Measurements from ENCODE around the gene KCNG3.
A peak's percentile ranks its signal among the peaks of the same experiment; 100 is the strongest.

KCNG3 gene, protein sequence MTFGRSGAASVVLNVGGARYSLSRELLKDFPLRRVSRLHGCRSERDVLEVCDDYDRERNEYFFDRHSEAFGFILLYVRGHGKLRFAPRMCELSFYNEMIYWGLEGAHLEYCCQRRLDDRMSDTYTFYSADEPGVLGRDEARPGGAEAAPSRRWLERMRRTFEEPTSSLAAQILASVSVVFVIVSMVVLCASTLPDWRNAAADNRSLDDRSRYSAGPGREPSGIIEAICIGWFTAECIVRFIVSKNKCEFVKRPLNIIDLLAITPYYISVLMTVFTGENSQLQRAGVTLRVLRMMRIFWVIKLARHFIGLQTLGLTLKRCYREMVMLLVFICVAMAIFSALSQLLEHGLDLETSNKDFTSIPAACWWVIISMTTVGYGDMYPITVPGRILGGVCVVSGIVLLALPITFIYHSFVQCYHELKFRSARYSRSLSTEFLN

DNA sequence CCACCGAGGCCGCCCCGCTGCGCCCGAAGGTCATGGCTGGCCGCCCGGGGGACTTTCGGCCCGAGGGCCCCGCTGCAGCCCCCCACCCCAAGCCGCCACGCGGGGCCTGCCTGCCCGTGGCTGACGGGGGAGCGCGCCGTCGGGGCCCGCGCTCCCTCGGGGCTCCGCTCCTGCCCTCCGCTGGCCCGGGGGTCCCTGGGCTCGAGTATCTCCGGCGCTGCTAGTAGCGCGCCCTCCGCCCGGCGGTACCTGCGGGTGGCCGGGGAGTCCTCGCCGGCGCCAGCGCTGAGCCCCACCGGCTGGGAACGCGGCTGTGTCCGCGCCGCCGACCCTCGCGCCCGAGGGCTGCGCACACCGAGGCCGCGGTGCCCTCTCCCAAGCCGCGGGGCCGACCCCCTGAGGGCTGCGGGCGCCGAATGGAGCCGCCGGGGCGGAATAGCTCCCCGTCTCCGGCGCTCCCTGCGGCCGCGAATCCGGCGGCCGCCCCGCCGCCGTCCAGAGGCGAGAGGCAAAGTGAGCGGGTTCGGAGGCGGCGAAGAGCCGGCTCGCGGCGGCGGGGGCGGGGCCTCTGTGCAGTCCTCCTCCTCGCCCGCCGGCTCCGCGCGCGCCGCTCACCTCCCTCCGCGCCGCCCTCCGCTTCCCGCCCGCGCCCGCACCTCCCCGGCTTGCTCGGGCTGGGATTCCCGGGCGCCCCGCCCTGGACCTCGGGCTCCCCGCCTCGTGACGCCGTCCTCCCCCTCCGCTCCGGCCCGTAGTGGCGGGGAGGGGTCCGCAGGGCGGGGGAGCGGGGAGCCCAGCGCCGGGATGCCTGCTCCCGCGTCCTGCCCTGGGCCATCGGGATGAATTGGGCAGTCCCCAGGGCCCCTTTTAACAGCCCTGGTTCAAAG is at the start of gene KCNG3:
Gene KCNG3, minus strand, starts transcription at position 515 of the 887 bp plus-strand sequence. Its CDS starts 481 bp downstream, at position 34.
- DNase-seq = peak; percentile 41 to 60

- DNase-seq = no peak
These were observed 49.1 kb upstream of the KCNG3 start for GRCh38 chr2:42542871-42543270.

- no peak for DNase-seq
These were observed 43.7 kb upstream of the KCNG3 start for GRCh38 chr2:42537493-42537892.

DNA sequence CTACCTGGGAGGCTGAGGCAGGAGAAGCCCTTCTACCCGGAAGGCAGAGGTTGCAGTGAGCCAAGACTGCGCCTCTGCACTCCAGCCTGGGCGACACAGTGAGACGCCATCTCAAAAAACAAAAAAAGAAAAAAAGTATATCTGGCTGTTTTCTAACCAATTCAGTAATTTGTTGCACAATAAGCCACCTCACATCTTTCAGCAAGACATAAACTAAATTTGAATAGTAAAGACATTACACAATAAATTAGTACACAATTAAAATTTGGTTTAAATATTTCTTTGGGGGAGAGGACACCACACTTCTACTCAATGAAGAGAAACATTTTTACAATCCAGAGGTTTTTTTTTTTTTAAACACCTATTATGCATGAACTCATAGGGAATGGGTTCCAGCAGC is 38.6 kb upstream of the KCNG3 start:
- no peak for DNase-seq

DNA sequence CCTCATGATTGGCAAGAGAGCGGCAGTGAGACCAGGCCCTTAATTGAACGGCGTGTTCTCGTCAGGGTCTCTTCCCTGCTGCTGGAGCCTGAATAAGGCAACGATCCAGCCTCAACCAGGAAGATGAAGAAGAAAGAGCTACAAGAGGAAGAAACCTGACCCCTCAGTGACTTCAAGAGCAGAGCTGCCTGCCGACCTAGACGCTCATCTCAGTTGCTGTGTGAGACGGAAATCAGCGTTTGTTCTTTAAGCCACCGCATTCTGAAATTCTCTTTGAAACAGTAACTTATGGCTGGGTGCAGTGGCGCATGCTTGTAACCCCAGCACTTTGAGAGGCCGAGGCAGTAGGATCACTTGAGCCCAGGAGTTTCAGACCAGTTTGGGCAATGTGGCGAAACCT is 29.6 kb upstream of the KCNG3 start:
- DNase-seq = no peak

- DNase-seq = no peak
These were observed 28.3 kb upstream of the KCNG3 start for GRCh38 chr2:42522035-42522434.

GRCh38 chr2:42519624-42520023 is 25.8 kb upstream of the KCNG3 start:
- no peak for DNase-seq

- DNase-seq = no peak
These were observed 22.7 kb upstream of the KCNG3 start for GRCh38 chr2:42516418-42516901.

- peak in 1 of 2 donors; percentile 7 for DNase-seq
These were observed 19.6 kb upstream of the KCNG3 start for GRCh38 chr2:42513252-42513918.

DNA sequence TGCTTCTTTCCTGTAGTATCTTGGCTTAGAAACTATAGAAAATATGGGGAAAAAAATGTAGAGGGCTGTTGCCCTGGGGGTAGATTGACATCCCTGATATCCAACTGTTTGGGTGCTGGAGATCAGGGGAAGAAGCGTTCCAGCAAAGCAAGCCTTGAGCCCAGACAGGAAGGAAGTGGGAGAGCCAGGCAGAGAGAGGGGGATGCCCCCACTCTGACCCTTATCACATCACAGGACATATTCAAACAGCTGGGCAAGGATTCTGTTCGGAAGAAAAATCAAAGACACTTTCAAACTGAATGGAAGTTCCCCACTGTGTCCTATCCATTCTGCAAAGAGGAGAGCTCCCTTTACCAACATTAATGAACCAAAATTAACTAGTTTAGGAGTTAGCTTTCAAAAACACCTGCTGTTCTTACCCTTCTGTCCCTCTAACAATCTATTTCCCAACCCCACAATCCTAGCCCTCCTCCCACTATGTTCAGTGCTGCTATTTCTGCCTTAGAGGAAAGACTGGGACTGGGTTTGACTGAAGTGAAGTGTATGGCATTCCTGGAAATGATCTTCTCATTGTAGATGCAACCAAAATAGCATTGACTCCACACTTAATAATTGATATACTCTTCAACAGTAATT is 16.9 kb upstream of the KCNG3 start:
- no peak for DNase-seq

GRCh38 chr2:42510191-42510590 is 16.4 kb upstream of the KCNG3 start:
- DNase-seq = no peak

DNA sequence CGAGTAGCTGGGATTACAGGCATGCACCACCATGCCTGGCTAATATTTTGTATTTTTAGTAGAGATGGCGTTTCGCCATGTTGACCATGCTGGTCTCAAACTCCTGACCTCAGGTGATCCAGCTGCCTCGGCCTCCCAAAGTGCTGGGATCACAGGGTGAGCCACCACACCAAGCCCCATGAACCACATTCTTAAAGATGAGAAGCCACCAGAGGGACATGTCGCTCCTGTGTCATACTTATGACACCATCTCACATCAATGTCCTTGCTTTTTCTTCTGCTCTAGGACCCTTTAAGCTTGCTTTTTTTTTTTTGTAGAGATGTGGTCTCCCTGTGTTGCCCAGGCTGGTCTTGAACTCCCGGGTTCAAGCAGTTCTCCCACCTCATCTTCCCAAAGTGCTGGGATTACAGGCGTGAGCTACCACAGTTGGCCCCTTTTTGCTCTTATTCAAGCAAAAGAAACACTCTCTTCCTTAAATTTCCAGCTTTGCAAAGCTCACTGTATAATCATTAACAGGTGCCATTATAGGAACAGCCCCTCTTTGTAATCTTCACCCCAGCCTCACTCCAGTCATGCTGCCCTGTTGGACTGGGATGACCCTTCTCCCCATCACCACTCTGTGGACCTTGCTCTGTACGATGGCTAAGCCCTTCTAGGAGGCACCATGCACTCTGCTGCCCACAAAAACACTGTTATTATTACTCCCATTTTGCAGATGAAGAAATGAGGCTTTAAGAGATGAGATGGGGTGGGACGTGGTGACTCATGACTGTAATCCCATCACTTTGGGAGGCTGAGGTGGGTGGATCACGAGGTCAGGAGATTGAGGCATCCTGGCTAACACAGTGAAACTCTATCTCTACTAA is 10.8 kb upstream of the KCNG3 start:
- no peak for DNase-seq

DNA sequence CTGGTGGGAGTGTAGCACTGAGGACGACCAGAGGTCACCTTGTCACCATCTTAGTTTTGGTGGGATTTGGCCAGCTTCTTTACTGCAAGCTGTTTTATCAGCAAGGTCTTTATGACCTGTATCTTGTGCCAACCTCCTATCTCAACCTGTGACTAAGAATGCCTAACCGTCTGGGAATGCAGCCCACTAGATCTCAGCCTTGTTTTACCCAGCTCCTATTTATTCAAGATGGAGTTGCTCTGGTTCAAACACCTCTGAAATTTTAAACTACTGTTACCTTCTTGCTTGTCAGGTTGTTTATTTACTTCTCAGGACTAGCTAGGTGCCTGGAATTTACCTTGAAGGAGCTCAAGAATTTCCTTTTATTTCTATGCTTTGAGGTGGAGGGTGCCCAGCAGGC is 9.5 kb upstream of the KCNG3 start:
- DNase-seq = no peak

GRCh38 chr2:42498497-42498896 is 4.7 kb upstream of the KCNG3 start:
- DNase-seq = no peak

- no peak for DNase-seq
These were observed 1.8 kb upstream of the KCNG3 start for GRCh38 chr2:42495611-42496010.

DNA sequence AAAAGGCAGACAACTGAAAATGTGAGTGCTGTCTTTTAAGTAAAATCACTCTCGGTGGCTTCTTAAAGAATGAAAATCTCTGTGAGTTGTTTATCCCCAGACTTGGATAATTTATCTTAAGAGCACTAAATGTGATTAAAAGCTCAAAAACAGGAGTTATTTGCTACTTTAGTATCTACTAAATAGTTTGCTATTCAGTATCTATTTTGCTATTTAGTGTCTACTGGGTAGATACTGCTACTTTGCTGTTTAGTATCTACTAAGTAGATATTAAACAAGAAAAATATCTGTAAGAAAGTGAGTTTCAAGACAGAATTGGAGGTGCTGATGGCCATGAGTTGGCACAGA is 1.4 kb upstream of the KCNG3 start:
- no peak for DNase-seq

GRCh38 chr2:42494355-42495233 is 812 bp upstream of the KCNG3 start:
- peak; percentile 72 to 73 for DNase-seq

- DNase-seq = peak; percentile 19 to 31
These were observed 903 bp downstream of the KCNG3 start for GRCh38 chr2:42492691-42493467.

DNA sequence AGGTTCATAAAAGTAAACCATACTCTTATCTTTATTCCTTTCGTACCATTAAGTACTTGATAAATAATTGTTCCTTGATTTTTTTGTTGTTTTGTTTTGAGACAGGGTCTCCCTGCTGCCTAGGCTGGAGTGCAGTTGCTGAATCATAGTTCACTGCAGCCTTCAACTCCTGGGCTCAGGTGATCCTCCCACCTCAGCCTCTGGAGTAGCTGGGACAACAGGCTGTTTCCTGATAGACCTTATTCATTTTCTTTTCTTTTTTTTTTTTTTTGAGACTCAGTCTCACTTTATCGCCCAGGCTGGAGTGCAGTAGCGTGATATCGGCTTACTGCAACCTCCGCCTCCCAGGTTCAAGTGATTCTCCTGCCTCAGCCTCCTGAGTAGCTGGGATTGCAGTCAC is 5.5 kb downstream of the KCNG3 start:
- no peak for DNase-seq
